IMR-90 (cell line): Measurements from ENCODE around the gene GALNT17.

Experiments used
- CHD1 ChIP-seq: IDR thresholded peaks from 2 replicates; pipeline ENCODE4 v1.6.1; 2012; ENCODE audit warnings: low read depth, low read length, improper control_type of control experiment
- FOS ChIP-seq: fragments of 150-350 bp; IDR thresholded peaks from 2 replicates; pipeline ENCODE4 v1.6.1; 2016; ENCODE audit warnings: low read depth, low read length
- POLR2A ChIP-seq: IDR thresholded peaks from 2 replicates; pipeline ENCODE4 v1.6.1; 2012; ENCODE audit warnings: mild to moderate bottlenecking, low read depth, low read length
- RCOR1 ChIP-seq: IDR thresholded peaks from 2 replicates; pipeline ENCODE4 v1.6.1; 2012; ENCODE audit warnings: mild to moderate bottlenecking, low read length, improper control_type of control experiment; ENCODE audit not compliant: insufficient replicate concordance
- TF ChIP-seq, protein P1 (sequence below): conservative IDR thresholded peaks from 2 replicates; pipeline ENCODE4 v1.5.1; 2012; ENCODE audit warnings: mild to moderate bottlenecking, low read depth, low read length, improper control_type of control experiment

DNA sequence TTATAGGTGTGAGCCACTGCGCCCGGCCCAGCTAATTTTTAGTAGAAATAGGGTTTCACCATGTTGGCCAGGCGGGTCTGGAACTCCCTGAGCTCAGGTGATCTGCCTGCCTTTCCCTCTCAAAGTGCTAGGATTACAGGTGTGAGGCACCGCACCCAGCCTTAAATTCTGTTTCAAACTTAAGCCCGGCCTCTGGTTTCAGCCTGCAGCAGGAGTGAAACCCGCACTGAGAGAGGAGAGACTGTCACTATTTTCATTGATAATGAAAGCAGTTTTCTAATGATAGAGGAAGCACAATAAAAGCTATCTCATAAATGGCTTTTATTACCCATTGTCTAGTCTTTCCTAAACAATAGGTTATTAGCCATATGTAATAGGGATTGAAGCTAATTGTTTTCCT lies 415.5 kb downstream of the GALNT17 start:
- TF ChIP-seq FOS (no peak), CHD1 (no peak), RCOR1 (no peak), POLR2A (no peak)
- TF ChIP-seq, protein P1, sequence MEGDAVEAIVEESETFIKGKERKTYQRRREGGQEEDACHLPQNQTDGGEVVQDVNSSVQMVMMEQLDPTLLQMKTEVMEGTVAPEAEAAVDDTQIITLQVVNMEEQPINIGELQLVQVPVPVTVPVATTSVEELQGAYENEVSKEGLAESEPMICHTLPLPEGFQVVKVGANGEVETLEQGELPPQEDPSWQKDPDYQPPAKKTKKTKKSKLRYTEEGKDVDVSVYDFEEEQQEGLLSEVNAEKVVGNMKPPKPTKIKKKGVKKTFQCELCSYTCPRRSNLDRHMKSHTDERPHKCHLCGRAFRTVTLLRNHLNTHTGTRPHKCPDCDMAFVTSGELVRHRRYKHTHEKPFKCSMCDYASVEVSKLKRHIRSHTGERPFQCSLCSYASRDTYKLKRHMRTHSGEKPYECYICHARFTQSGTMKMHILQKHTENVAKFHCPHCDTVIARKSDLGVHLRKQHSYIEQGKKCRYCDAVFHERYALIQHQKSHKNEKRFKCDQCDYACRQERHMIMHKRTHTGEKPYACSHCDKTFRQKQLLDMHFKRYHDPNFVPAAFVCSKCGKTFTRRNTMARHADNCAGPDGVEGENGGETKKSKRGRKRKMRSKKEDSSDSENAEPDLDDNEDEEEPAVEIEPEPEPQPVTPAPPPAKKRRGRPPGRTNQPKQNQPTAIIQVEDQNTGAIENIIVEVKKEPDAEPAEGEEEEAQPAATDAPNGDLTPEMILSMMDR: no peak
